PC-9 (cell line): ENCODE measurements around the gene KCNH8. TPM values are rescaled to one million over a fixed set of nuclear protein-coding genes. Genes with fewer than 3 reads are reported as not detected.
A peak's percentile ranks its signal among the peaks of the same experiment; 100 is the strongest.

ENCODE experiments used
- BruUV-seq: library from RNA; stranded (reverse); fragments of 400-500 nt; replicated peaks from 2 replicates; lab custom pipeline; 2021; lab: Mats Ljungman, UMichigan
- CTCF ChIA-PET: fragments of 300-600 bp; sonication (Branson Sonifier 250); formaldehyde crosslinking; loops from one replicate; lab custom pipeline; 2022; ENCODE audit warnings: antibody characterized with exemption; lab: Charles Lee
- POLR2A ChIA-PET: fragments of 300-600 bp; sonication (Branson Sonifier 250); formaldehyde crosslinking; loops from one replicate; lab custom pipeline; 2022; ENCODE audit warnings: antibody characterized with exemption; ENCODE audit not compliant: unreplicated experiment; lab: Charles Lee
- DNase-seq, 2 experiments: peaks; one replicate each; pipeline versions ENCODE4 v3.0.0 to v3.0.0-alpha.2; 2015 to 2022; ENCODE audit warnings: mixed read lengths in 1 of 2
- H2AFZ ChIP-seq: fragments of 200-600 bp; sonication (generic); 2 replicates; pipeline ENCODE4 v1.8.1; 2017; ENCODE audit warnings: antibody characterized with exemption
- H3F3A ChIP-seq: fragments of 200-600 bp; sonication (generic); 2 replicates; pipeline ENCODE4 v1.8.1; 2017; ENCODE audit warnings: antibody characterized with exemption, mild to moderate bottlenecking, low read depth; ENCODE audit not compliant: insufficient read depth
- H3K27ac ChIP-seq: fragments of 200-600 bp; sonication (generic); 2 replicates; pipeline ENCODE4 v1.6.1; 2016; ENCODE audit warnings: mixed run types
- H3K27me3 ChIP-seq: fragments of 200-600 bp; sonication (generic); 2 replicates; pipeline ENCODE4 v1.6.1; 2016; ENCODE audit warnings: low read depth, mixed run types; ENCODE audit not compliant: insufficient read depth
- H3K36me3 ChIP-seq: fragments of 200-600 bp; sonication (generic); 2 replicates; pipeline ENCODE4 v1.6.1; 2016; ENCODE audit warnings: low read depth, mixed run types
- H3K4me1 ChIP-seq: fragments of 200-600 bp; sonication (generic); replicated peaks from 2 replicates; pipeline ENCODE4 v1.6.1; 2016; ENCODE audit warnings: mixed run types; ENCODE audit not compliant: insufficient read depth
- H3K4me2 ChIP-seq: fragments of 200-600 bp; sonication (generic); 2 replicates; pipeline ENCODE4 v1.6.1; 2017; ENCODE audit warnings: mixed run types
- H3K4me3 ChIP-seq: fragments of 200-600 bp; sonication (generic); 2 replicates; pipeline ENCODE4 v1.6.1; 2016; ENCODE audit warnings: mixed run types
- H3K79me2 ChIP-seq: fragments of 200-600 bp; sonication (generic); 2 replicates; pipeline ENCODE4 v1.6.1; 2017; ENCODE audit warnings: low read depth, mixed run types
- H3K9me2 ChIP-seq: fragments of 200-600 bp; sonication (generic); 2 replicates; pipeline ENCODE4 v1.8.1; 2017; ENCODE audit warnings: mild to moderate bottlenecking; ENCODE audit not compliant: insufficient read depth
- H3K9me3 ChIP-seq: fragments of 200-600 bp; sonication (generic); 2 replicates; pipeline ENCODE4 v1.8.1; 2016; ENCODE audit warnings: low read depth; ENCODE audit not compliant: insufficient read depth
- H4K20me1 ChIP-seq: fragments of 200-600 bp; sonication (generic); 2 replicates; pipeline ENCODE4 v1.8.1; 2017; ENCODE audit not compliant: insufficient read depth
- CTCF ChIP-seq: fragments of 200-600 bp; sonication (generic); conservative IDR thresholded peaks from 2 replicates; pipeline ENCODE4 v1.6.1; 2017; ENCODE audit warnings: mixed run types, antibody characterized with exemption, mild to moderate bottlenecking, moderate library complexity
- EZH2 ChIP-seq: fragments of 200-600 bp; sonication (generic); IDR thresholded peaks from 2 replicates; pipeline ENCODE4 v1.8.0; 2017; ENCODE audit warnings: antibody characterized with exemption, low read depth
- intact Hi-C: fragments of 100-400 bp; cut with micrococcal nuclease; formaldehyde crosslinking; loops from one replicate; pipeline ENCODE4 v1.10.0; 2022; ENCODE audit not compliant: unreplicated experiment
- total RNA-seq: library from RNA; stranded (reverse); gene quantifications from 2 replicates; pipeline ENCODE4 v1.2.3, GENCODE V29; 2021

Gene KCNH8
- total RNA-seq, 1 experiment from 2014 or later, result 0.63 TPM

GRCh38 chr3:19254189-19254588, 105.9 kb downstream of the KCNH8 start:
- Histone ChIP-seq H3K27ac (no peak overlapping the region), H3K4me2 (no peak overlapping the region), H3K9me3 (no peaks in the 10 kb centered on the region), H4K20me1 (no peaks in the 10 kb centered on the region), H3K27me3 (no peaks in the 10 kb centered on the region), H3K4me3 (no peak overlapping the region), H3F3A (no peaks in the 10 kb centered on the region), H3K79me2 (no peaks in the 10 kb centered on the region), H3K9me2 (no peaks in the 10 kb centered on the region), H3K36me3 (no peaks in the 10 kb centered on the region), H3K4me1 (no peaks in the 10 kb centered on the region), H2AFZ (no peak overlapping the region)
- POLR2A ChIA-PET, result no interaction called here
- no TSS peak for BruUV-seq
- TF ChIP-seq EZH2, result no peak
- TF ChIP-seq CTCF, result no peak
- CTCF ChIA-PET, result no interaction called here
- intact Hi-C loops, result loop anchor here (10.0 kb wide), 1 partner anchor 189 kb away; no protein-coding TSS in a partner anchor
- no peak for DNase-seq

GRCh38 chr3:19254784-19255338, 106.6 kb downstream of the KCNH8 start:
- H3K27me3 ChIP-seq, result no peaks in the 10 kb centered on the region
- no peaks in the 10 kb centered on the region for H3F3A ChIP-seq
- TF ChIP-seq EZH2 (no peak), CTCF (no peak)
- H3K36me3 ChIP-seq, result no peaks in the 10 kb centered on the region
- no TSS peak for BruUV-seq
- H3K9me3 ChIP-seq, result no peaks in the 10 kb centered on the region
- no peak overlapping the region for H3K4me2 ChIP-seq
- intact Hi-C loops, result loop anchor here (10.0 kb wide), 1 partner anchor 190 kb away; no protein-coding TSS in a partner anchor
- no peaks in the 10 kb centered on the region for H3K9me2 ChIP-seq
- DNase-seq, result no peak
- H3K4me3 ChIP-seq, result no peak overlapping the region
- H3K79me2 ChIP-seq, result no peaks in the 10 kb centered on the region
- ChIA-PET CTCF (no interaction called here), POLR2A (no interaction called here)
- no peak overlapping the region for H2AFZ ChIP-seq
- H3K27ac ChIP-seq, result no peak overlapping the region
- no peaks in the 10 kb centered on the region for H3K4me1 ChIP-seq
- H4K20me1 ChIP-seq, result no peaks in the 10 kb centered on the region

GRCh38 chr3:19256313-19256712, 108.0 kb downstream of the KCNH8 start:
- no peaks in the 10 kb centered on the region for H3F3A ChIP-seq
- no peaks in the 10 kb centered on the region for H3K79me2 ChIP-seq
- no peak overlapping the region for H3K4me3 ChIP-seq
- H3K27ac ChIP-seq, result no peak overlapping the region
- intact Hi-C loops, result loop anchor here (10.0 kb wide), 1 partner anchor 192 kb away; no protein-coding TSS in a partner anchor
- H3K36me3 ChIP-seq, result no peaks in the 10 kb centered on the region
- no peak overlapping the region for H2AFZ ChIP-seq
- CTCF ChIA-PET, result no interaction called here
- POLR2A ChIA-PET, result interaction anchor here (0.7 kb wide), 1 partner anchor 201 kb away, joined by 4 read pairs; no protein-coding TSS in a partner anchor
- no TSS peak for BruUV-seq
- no peak for DNase-seq
- no peak overlapping the region for H3K4me2 ChIP-seq
- no peaks in the 10 kb centered on the region for H3K27me3 ChIP-seq
- no peaks in the 10 kb centered on the region for H3K4me1 ChIP-seq
- no peaks in the 10 kb centered on the region for H4K20me1 ChIP-seq
- peak; percentile 27; the same call in 1 of the 2 replicates for TF ChIP-seq CTCF
- TF ChIP-seq EZH2, result no peak
- H3K9me2 ChIP-seq, result no peaks in the 10 kb centered on the region
- H3K9me3 ChIP-seq, result no peaks in the 10 kb centered on the region
